Stimulated activated CD4-positive, alpha-beta T cell treated with anti-CD3 and anti-CD28 coated beads, Interleukin-2, amount 100 ng/mL, for 4 hours (primary cell): Measurements from ENCODE around the gene PIGM.
"Not testable (repeated sequence)": the region's sequence is repeated elsewhere in the genome, so short reads cannot be mapped to it uniquely, and the experiment has no call there.

Source experiments
- DNase-seq: peaks from one replicate; pipeline ENCODE4 v3.0.0-alpha.2; 2020; ENCODE audit warnings: low read depth

The PIGM gene

DNA sequence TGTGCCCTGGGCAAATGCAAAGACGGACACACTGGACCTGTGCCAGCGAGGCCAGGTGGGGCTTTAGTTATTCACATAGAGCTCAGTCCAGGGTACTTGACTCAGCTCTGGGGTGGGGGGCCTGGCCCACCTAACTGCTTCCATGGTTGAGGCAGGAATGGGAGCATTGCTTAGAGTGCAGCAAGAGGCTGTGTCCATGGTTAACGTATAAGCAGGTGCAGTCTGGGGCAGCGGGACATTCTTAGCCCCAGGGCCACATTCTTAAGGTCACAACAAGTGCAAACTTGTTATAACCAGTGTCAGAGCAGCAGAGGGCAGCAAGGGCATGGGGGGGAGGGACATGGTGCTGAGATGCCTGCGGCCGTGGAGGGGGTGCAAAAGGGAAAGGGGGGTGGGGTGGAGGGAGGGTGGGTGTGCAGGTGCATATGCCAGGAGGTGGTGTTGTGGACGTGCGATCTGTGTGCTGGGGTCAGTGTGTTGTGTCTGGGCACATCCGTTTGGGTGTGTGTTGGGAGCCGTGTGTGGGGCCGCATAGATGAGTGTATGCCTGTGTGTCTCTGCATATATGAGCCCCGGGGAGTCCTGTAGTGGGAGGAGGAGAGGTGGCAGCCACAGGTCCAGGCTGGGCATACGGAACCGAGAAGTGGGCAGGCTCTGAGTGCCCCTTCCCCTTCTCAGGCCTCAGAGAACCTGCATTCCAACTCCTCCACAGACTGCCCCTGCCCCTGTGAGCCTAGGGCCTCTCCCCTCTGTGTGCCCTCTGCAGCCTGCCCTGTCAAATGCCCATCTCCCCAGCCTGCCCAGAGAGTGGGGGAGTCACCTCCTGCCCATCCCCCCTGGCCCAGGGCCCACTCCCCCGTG lies 29.8 kb upstream of the PIGM start:
- DNase-seq: no peak

DNA sequence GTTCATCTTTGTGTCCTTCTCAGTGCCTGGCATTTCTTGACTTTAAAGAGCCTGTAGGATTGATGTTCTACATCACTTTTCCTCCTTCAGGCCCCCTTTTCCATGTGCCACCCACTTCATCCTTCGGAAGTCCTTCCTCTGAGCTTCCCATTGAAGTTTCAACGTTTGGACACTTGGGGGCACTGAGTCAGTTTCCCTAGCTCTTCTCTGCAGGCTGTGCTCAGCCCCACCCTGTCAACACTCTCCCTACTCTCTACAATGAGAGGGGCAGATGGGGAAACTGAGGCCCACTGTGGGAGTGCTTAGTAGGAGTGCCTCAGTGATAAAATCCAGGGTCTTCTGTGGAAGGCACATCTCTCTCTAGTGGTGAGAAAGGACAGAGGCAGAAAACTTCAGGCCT lies 26.3 kb upstream of the PIGM start:
- no peak for DNase-seq

DNA sequence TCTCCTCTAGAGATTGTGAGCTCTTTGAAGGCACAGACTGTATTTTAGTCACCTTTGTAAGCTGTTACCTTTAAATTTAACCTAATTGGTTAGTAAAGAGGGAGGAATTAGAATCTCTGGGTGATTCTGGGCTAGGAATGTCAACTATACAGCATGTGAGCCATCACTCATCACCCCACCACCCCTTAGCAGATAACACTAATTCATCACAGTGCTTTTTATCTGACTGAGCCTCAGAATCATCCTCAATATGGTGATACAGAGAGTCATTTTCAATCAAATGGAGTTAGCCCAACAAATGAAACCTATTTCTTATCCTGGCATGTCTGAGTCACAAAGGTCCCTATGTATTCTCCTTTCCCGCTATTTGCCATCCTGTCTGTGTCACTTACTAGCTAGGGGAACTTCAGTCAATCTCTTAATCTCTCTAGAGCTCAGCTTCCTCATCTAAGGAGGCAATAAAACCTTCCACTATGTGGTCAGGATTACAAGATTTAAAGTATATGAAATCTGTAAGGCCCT lies 24.9 kb upstream of the PIGM start:
- DNase-seq: no peak

DNA sequence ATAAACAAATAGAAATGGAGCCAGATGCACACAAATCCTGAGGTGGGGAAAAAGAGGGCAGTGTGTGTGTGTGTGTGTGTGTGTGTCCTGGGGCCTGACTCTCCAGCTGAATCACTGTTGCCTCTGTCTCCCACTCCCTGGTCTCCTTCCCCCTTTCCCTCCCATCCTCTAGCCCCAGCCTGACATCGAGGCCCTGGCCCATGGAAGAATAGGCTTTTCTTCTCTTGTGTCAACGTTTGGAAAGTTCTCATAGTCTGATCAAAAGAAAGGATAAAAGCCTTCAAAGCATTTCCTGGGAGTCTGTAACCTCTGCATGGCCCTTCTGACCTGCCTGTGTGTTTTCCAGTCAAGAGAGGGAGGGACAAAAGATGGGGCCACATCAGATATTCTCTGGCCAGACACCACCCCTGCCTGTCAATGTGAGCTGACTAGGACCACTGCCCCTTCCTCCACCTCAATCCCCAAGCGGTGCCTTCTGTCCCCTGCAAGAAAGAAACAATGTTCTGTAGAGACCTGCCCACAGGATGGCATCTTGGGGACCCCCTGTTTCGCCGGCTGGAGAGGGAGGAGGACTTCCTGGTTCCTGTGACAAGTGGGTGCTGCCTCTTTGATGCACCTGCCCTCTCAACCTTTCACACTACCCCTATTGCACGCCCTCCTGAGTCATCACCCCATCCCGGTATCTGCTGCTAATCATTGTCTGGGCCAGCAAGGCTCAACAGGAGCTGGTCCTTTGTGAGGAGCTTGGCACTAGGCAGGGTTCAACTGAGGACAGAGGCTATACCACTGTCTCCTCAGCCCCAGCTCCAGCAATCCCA lies 22.0 kb upstream of the PIGM start:
- no peak for DNase-seq

DNA sequence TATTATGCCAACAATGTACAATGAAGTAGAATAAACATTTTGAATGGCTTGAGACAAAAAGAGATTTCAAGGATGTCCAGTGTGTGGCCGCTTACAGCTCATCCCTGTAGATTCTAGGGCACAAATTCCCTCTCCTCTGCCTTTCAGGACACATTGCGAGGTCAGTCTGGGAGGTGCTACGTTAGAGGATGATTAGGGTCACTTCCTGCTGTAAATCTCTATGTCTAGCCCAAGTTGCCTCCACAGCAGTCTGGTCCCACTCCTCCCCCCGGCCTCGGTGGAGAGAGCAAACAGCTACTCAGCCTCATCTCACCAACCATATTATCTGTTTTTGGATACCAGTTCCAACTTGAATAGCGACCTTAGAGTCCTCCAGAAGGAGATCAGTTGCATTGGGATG lies 21.1 kb upstream of the PIGM start:
- DNase-seq: no peak

DNA sequence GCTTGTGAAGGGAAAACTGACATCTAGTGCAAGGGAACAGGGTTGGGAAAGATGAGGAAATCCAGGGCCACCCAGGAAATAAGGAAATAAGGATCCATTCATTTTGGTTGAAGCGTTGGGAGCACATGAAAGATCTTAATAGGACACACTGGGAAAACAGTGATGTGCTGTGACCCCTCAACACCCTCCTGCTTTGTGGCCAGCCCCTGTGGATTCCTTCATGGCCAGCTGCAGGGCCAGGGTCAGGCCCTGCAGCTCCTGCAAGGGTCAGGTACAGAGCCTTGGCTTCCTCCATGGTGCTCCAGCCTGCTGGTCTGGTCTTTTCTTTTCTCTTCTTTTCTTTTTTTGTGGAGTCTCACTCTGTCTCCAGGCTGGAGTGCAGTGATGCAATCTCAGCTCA lies 18.8 kb upstream of the PIGM start:
- DNase-seq: no peak

DNA sequence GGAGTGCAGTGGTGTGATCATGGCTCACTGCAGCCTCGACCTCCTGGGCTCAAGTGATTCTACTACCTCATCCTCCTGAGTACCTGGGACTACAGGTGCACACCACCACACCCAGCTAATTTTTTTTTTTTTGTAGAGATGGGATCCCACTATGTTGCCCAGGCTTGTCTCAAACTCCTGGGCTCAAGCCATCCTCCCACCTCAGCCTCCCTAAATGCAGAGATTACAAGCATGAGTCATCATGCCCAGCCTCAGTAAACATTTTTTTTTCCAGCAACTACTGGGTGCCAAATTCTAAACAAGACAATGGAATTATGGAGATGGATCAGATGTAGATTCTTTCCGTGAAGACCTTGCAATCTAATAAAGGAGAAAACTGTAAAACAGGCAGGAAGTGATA lies 18.4 kb upstream of the PIGM start:
- not testable (repeated sequence) for DNase-seq

DNA sequence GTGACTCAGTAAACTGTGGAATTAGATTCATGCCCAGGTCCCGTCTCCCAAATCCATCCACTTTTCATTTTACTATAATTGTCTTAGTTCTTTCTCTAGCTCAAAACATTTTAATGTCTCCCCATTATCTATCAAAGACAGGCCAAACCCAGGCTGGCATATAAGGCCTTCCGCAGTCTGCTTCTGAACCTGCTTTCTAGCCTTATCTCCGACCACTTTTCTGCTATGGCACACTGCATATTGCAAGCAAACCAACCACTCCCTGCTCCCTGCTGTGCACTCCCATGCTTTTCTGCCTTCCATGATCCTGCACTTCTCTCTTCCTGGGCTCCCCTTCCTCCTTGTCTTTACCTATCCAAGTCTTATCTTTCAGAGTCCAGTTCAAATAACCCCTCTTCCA lies 17.3 kb upstream of the PIGM start:
- no peak for DNase-seq

DNA sequence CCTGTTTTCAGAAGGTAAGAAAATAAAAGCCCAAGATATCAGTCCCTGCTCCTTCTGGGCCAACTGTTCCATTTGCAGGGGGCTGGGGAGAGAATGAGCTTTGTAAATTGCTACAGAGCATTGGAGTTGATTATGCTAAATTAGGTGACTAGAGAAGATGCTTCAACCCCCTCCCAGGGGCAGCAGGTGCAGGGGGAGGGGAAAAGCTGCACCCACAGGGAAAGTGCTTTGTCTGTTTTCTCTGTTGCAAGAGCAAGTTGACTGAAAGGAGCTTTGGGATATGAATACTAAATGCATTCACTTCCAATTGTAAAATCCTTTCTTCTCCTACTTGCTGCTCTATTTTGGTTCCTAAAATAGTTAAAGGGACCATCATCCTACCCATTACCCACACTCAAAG lies 16.5 kb upstream of the PIGM start:
- no peak for DNase-seq

DNA sequence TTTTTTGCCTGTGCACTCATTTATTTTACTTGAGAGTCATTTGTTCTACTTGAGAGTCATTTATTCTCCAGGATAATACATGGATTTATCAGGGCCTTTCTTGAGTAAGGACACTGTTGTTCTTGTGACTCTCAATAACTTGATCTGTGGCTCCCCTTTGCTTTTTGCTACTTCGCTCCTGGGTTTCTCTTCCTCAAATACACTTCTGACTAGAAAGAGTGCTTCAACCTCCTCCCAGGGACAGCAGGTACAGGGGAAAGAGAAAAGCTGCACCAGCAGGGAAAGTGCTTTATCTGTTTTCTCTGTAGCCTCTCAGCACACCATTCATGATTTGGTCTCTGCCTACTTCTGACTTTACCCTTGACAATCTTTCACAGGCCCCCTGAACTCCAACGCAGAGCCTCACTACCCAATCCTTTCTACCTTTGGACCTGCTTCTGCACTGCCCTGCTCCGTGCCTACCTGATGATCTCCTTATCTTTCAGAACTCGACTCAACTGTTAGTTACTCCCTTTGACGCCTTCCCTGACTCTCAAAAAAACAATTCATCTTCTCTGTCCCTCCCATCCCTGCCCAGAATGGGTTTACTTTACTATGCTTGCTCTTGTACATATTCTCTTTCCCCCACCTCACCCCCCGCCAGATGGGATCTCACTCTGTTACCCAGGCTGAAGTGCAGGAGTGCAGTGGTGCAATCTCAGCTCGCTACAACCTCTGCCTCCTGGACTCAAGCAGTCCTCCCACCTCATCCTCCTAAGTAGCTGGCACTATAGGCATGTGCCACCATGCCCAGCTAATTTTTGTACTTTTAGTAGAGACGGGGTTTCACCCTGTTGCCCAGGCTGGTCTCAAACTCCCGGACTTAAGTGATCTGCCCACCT lies 15.6 kb upstream of the PIGM start:
- no peak for DNase-seq

DNA sequence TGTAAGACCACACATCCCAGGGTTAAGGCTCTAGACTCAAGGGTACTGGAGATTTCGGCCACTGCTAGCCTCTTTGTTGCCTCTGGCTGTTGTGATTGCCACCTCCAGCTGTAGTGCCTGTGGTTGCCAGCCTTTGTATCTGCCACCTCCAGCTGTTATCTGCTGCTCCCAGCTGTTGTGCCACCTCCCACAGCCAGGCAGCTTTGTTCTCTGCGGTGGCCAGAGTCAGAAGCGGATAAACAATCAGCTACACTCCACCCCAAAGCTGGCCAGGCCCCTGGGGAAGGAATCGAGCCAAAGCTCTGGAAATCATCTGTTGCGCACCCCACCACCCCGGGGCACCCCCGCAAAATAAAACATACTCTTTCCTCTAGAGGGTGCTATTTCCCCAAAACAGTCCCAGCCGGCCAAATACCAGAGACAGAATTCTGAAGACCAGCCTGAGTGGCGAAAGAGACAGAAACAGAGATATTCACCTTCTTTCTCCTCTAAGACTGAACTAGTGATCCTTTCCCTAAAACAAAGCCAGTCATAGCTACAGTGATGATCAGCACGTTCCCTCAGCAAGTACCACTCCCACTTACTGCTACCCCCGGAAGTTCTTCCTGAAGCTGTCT lies 14.8 kb upstream of the PIGM start:
- no peak for DNase-seq

DNA sequence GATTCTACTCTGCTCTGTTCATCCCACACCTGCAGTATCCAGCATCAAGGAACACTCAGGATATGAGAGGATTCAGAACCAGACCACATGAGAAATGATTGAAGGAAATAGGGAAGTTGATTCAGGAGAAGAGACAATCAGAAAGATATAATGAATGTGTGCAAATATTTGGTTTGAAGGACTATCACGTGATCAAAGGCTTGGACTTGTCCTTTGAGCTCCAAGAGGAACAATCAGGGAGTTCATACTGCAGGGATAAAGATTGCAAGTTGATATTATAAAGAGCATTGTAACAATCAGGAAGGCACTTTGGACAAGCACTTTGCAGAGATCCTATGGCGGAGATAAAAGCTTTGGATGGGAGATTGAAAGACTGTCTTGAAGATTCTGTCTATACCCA lies 13.9 kb upstream of the PIGM start:
- no peak for DNase-seq

DNA sequence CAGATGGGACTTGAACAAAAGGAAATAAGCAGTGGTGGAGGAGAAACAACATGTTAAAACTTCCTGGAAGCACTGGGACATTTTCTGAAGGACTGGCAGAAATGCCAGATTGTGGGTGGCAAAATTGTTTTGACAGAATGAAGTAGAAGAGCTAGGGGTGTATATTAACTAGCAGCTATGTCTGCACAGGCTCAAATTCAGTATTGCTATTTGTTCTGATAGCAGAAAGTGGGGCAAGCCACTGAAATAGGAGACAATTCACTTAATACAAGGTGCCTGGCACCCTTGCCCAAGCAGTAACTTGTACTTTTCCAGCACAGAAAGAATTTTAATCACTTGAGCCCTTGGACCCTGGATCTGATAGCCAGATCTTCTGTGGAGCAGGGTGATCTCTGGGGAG lies 11.8 kb upstream of the PIGM start:
- no peak for DNase-seq

DNA sequence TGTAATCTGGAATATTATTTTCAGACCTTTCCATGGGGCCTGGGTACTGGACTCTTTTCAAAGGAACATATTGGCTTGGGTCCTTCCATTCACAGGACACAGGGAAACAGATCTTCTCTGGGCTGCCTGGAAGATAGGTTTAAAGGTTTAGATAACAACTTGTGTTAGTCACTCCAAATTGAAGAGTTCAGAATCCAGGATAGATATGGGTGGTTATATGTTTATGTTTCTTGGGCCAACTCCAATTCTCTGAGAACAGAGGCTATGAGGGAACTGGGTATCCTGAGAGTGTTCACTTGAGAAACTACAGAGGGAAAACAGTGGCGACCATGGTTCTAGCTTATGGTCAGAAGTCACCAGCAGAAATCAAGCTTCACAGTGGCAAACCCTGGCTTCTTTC lies 8.7 kb upstream of the PIGM start:
- DNase-seq: no peak

DNA sequence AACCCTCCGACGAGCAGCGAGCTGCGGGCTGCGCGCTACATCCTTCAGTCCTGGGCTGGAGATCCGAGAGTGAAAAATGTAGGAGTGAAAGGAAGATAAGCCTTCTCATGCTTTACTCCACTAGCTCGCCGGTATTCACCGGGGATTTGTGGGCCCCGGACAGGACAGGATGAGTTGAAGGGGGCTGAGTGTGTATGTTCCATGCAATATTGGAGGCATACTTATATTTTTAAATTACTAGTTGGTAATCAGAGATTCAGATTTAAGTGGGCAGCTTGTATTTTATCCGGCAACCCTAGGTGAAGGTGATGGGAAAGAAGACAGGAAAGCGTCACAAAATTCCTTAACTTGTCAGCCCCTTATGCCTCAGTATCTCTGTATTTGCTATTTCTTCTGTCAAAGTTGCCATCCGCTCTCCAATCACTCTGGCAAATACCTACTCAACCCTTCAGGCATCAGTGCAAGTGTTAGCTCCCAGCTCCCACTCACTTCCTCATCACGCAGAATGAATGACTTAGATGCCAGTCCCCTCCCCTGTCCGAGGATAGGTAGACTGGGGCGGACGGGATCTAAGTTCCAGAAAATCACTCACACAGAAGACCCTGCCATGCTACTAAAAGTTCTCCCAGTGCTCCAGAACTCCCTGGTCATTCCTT lies 503 bp upstream of the PIGM start:
- no peak for DNase-seq

DNA sequence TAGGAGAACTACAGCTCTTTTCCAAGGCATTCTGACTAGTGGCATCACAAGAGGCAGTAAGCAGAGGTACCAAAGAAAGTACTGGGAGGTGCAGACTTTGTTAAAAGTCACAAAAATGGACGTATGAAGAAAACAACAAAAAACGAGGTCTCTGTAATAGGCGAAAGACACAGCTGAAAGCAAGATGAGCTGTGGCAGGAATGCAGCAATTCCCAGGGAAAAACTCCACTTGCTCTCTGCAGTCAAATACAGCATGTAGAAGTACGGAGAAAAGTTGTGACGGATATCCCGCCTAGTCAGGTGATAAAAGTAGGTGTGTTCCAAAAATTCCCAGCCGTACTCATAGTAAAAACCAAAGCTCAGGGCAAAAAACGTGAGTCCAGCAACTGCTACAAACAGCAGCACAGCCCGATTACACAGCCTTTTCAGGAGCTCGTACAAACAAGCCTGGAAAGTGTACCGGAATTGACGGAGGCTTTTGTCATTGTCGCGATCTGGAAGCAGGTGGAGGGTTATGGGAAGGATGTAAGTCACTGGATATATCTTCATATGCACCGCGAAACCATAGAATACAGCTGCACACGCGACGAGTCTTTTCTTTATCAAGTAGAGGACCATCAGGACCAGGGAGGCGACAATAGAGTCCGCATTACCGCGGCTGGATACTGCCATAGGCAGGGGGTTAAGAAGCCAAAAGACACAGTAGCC lies 979 bp downstream of the PIGM start:
- no peak for DNase-seq

DNA sequence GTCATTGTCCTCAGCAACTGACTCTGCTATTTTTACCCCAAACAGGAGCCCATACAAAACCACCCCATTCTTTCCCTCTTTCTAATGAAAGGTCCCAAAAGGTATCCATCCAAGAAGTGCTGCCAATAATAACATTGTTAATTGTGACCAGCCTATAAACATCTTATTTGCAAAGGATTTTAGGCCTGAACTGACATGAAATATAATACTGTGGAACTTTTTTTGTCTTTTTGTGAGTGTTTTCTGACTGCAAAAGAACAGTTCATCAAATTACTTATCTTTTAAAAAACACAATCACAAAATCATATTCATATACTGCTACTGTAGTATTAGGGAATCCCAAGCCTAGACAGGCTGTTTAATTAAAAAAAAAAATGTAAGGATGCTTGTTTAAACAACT lies 3.4 kb downstream of the PIGM start:
- DNase-seq: no peak

DNA sequence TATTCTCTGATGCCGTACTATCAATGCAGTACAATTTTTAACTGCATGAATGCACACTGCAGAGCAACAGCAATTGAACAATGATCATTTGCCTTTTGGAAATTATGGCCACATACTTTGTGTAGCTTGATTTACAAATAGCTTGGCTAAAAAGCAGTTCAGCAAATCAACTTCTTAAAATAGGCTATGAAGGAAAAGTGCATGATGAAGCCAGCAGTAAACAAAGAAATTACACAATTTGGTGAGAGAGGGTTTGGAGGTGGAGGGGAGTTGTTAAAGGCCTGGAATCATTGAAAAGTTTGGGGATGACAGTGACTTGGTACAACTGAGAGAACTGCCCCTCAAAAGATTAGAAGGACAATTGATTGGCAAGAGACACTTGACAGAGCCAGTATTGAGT lies 6.5 kb downstream of the PIGM start:
- DNase-seq: no peak

DNA sequence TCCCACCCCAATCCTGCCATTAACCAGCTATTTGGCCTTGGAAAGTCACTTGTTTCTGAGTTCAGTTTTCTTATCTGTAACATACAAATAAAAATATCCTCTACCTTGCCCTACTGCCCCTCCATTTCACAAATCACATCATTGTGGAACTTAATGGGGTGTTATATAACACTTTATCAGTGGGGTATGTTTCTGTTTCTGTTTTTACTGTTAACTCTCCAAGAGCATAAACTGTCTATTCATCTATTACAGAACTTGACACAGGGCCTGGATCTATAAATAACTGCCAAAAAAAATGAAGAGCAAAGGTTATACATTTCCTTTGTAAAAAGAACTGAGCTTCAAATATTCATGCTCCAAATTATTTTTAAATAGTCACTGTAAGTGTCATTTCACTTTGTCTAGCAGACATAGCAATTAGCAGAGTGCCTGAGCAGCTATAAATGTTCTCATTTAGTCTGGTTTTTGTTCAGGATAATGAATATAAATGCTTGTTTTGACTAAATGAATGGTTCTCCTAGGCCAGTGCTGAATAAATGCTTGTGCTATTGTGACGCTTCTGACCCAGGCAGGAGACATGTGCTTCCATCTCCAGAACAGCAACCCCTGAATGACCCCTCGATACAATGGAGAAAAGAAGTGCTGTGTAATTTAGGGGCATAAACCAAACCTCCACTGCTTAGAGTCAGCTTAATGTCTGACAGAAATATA lies 7.4 kb downstream of the PIGM start:
- no peak for DNase-seq
